HG03432 (cell line): Measurements from ENCODE around the gene SPANXA2.
"Not testable (repeated sequence)": the region's sequence is repeated elsewhere in the genome, so short reads cannot be mapped to it uniquely, and the experiment has no call there.

Experiments
- ATAC-seq: cut with Tn5 transposase; IDR thresholded peaks from one replicate; pipeline ENCODE4 v1.9.1; 2021; ENCODE audit warnings: mild to moderate bottlenecking, moderate library complexity; ENCODE audit not compliant: unreplicated experiment

The SPANXA2 gene, protein sequence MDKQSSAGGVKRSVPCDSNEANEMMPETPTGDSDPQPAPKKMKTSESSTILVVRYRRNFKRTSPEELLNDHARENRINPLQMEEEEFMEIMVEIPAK

GRCh38 chrX:141589408-141589807 is at the start of gene SPANXA2:
SPANXA2 (plus strand) TSS chrX:141589708; CDS start chrX:141589768, 60 bp downstream.
- ATAC-seq = not testable (repeated sequence)

DNA sequence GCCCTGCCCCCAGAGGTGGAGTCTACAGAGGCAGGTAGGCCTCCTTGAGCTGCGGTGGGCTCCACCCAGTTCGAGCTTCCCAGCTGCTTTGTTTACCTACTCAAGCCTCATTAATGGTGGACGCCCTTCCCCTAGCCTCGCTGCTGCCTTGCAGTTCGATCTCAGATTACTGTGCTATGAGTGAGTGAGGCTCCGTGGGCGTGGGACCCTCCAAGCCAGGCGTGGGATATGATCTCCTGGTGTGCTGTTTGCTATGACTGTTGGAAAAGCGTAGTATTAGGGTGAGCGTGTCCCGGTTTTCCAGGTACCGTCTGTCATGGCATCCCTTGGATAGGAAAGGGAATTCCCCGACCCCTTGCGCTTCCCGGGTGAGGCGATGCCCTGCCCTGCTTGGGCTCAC is 47.0 kb upstream of the SPANXA2 start:
- ATAC-seq = not testable (repeated sequence)

DNA sequence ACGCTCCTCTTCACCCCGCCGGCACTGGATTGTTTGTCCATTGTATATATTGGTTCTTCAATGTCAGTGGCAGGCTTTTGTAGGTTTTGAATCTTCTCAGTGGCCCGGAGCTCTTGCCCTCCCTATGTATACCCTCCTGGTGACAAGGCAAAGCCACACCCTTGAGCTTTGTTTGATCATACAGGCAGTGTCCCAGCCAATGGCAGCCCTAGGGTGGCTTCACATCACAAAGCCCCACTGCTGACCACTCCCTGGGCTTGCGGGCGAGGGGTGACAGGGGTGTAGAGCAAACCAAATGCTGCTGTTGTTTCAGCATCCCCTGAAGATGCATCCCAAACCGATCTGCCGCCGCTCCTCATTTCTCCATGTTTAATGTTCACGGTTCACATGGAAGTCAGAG is 4.9 kb upstream of the SPANXA2 start, which contains the start of gene SPANXA1:
Gene SPANXA1 (minus strand): TSS at position 101 of the 400 bp plus-strand sequence. CDS start 60 bp downstream, at position 41.
- ATAC-seq = not testable (repeated sequence)

DNA sequence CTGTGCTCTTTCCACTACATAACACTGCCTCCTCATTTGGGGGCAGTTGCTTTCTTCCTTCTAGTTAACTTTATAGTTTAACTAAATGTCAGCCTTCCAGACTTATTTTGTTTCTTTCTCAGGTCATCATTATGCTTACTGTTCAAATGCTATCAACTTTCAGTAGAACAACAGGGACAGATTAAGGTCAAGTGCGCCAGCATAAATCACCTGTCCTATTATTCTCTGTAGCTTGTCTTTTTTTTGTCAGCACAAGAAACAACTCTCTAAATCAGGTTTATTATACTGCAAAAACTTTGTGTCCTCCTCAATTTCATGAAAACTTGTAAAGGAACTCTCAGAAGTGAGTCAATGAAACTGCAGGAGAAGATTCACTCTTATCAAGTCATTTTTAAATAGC is 19.6 kb downstream of the SPANXA2 start:
- ATAC-seq = no peak

DNA sequence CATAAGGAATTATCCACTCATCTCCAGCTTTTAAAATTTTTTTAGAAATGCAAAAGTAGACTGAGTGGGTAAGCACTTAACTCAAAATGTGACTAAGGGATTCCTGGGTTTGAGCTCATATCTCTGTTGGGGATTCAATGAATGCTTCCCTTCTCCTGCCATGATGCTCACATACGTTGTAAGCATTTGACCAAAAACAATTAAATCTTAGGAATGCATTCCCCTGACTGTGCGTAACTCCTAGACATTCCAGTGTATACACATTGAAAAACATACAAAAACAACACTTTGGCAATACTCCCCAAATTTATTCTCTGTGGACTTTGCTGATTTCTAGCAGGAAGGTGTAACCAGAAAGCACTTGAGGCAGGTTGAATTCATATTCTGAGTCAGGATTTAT is 29.8 kb downstream of the SPANXA2 start:
- no peak for ATAC-seq

DNA sequence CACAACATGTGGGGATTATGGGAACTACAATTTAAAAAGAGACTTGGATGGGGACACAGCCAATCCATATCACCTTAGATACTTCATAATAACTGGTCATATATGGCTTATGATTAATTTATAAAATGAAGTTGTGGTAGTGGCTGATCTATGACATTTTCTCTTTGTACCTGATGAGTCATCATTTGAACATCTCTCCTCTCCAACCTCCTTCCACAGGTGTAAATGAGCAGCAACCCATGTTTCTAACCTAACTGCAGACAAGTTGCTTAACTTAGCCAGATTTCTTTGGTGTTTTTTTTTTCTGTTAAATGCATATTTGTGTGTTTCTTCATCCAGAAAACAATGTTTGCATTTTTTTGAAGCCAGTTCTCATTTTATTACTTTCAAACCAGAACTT is 42.6 kb downstream of the SPANXA2 start:
- ATAC-seq = no peak

- no peak for ATAC-seq
Observed at GRCh38 chrX:141638550-141638949, 49.0 kb downstream of the SPANXA2 start.
